Inflammatory macrophage treated with lipopolysaccharide for 4 hours (primary cell): ENCODE results near the gene EML6.
"Not testable (repeated sequence)": the region's sequence is repeated elsewhere in the genome, so short reads cannot be mapped to it uniquely, and the experiment has no call there.

ENCODE experiments used
- DNase-seq: peaks from one replicate; pipeline ENCODE4 v3.0.0-alpha.2; 2020

Gene EML6

GRCh38 chr2:54723131-54723995 lies at the start of gene EML6:
Gene EML6, plus strand, starts transcription at chr2:54723662. Its CDS starts 1,400 bp downstream, at chr2:54725062.
- peak; percentile 99 for DNase-seq

GRCh38 chr2:54675281-54675680 lies 48.2 kb upstream of the EML6 start:
- DNase-seq, result no peak

GRCh38 chr2:54675738-54676137 lies 47.7 kb upstream of the EML6 start:
- DNase-seq, result no peak

GRCh38 chr2:54676656-54677055 lies 46.8 kb upstream of the EML6 start:
- no peak for DNase-seq

GRCh38 chr2:54677476-54678265 lies 45.8 kb upstream of the EML6 start:
- DNase-seq, result no peak

GRCh38 chr2:54678719-54679118 lies 44.7 kb upstream of the EML6 start:
- no peak for DNase-seq

- DNase-seq, result no peak
Measured at GRCh38 chr2:54680397-54681041, 42.9 kb upstream of the EML6 start.

- peak; percentile 43 for DNase-seq
Measured at GRCh38 chr2:54681416-54681815, 42.0 kb upstream of the EML6 start.

GRCh38 chr2:54683596-54683995 lies 39.9 kb upstream of the EML6 start:
- no peak for DNase-seq

- no peak for DNase-seq
Measured at GRCh38 chr2:54685263-54685775, 38.1 kb upstream of the EML6 start.

GRCh38 chr2:54687595-54688152 lies 35.8 kb upstream of the EML6 start:
- no peak for DNase-seq

- DNase-seq, result no peak
Measured at GRCh38 chr2:54691445-54692135, 31.9 kb upstream of the EML6 start.

GRCh38 chr2:54692556-54692955 lies 30.9 kb upstream of the EML6 start:
- no peak for DNase-seq

GRCh38 chr2:54695378-54695777 lies 28.1 kb upstream of the EML6 start:
- no peak for DNase-seq

GRCh38 chr2:54697934-54698333 lies 25.5 kb upstream of the EML6 start:
- DNase-seq, result no peak

GRCh38 chr2:54698926-54699325 lies 24.5 kb upstream of the EML6 start:
- DNase-seq, result not testable (repeated sequence)

- no peak for DNase-seq
Measured at GRCh38 chr2:54699665-54700064, 23.8 kb upstream of the EML6 start.

GRCh38 chr2:54701029-54701428 lies 22.4 kb upstream of the EML6 start:
- no peak for DNase-seq

GRCh38 chr2:54704238-54704637 lies 19.2 kb upstream of the EML6 start:
- no peak for DNase-seq

GRCh38 chr2:54704688-54705605 lies 18.5 kb upstream of the EML6 start:
- DNase-seq, result peak; percentile 73

- no peak for DNase-seq
Measured at GRCh38 chr2:54706622-54707021, 16.8 kb upstream of the EML6 start.
